ENCODE data around the gene PRKAA1.

PRKAA1 gene

DNA sequence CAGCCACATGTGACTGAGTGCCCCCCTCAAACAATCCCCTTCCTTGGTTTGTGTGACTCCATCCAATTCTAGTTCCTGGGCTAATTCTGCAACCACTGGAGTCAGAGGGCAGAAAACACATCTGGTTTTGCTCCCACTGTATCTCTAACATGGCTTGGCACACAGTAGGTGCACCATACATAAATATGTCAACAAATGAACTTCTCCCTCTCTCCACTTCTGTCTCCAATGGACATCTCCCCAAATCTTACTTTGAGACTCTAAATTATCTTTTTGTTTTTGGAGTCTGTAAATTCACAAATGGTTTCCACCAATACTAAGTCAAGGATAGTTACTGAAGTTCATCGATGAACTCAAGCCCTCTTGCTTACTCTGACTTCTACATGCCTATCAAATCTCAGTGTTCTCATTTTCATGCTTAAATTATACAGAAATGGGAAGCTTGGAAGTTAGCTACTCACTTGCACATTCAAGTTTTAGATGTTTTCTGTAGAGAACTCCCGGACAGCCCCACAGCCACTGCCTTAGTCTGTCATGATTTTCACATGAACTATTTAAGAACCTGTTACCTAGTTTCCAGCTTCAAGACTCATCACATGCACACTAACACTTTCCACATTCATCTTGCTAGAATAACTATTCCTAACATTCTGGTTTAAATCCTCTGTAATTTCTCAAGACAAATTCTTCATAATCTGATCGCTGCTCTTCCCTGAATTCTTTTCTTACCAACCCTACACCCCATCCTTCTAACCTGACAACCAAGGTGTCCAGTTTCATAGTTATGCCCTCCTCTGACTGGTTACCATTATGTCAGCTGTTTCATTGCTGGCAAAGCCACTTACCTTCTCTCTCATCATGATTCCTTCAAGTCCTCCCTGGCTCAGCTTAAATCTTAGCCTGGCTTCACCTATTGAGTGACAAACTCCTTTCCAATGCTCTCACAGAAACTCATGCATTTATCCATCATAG, 30.8 kb upstream of the PRKAA1 start (continued):
- TF ChIP-seq, protein P1, sequence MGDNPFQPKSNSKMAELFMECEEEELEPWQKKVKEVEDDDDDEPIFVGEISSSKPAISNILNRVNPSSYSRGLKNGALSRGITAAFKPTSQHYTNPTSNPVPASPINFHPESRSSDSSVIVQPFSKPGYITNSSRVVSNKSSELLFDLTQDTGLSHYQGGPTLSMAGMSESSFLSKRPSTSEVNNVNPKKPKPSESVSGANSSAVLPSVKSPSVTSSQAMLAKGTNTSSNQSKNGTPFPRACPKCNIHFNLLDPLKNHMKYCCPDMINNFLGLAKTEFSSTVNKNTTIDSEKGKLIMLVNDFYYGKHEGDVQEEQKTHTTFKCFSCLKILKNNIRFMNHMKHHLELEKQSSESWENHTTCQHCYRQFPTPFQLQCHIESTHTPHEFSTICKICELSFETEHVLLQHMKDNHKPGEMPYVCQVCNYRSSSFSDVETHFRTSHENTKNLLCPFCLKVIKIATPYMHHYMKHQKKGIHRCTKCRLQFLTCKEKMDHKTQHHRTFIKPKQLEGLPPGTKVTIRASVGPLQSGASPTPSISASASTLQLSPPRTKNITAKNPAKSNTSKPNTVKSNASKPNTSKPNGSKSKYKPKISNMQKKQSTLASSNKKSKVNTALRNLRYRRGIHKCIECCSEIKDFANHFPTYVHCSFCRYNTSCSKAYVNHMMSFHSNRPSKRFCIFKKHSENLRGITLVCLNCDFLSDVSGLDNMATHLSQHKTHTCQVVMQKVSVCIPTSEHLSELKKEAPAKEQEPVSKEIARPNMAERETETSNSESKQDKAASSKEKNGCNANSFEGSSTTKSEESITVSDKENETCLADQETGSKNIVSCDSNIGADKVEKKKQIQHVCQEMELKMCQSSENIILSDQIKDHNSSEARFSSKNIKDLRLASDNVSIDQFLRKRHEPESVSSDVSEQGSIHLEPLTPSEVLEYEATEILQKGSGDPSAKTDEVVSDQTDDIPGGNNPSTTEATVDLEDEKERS (tag by site-specific recombination; IDR thresholded peaks at IDR 0.05) = no peak
- TF ChIP-seq YY1 (tag by site-specific recombination; IDR thresholded peaks at IDR 0.05) = no peak
- 0 out of 2 replicates have a peak, but pooled peaks have one; percentile 22 for TF ChIP-seq ZNF10 (tag by site-specific recombination; IDR thresholded peaks at IDR 0.05)

DNA sequence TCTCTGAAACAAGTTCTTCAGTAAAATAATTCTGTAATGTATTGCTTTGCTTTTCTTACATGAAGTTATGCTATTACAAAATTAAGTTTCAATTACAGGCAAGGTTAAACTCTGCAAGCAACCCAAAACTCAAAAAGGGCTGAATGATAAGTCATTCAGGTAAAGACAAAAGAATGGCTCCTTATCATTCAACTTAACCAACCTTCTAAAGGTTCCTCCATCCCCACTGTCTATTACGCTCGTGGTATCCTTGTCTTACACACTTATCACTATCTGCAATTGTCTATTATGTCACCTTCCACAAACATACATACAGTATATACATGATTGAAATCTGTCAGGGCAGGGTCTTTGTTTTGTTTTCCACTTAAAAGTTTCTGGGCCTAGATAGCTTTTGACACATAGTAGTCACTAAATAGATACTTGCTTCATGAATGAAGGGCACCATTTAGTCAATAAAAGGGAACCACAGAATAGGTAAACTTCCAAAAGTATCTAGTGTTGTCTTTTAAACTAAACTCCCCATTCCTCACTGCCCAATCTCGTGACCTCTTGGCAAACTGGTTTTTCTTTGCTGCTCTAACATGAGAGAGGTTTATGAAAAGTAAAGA, 30.0 kb upstream of the PRKAA1 start:
- CTCF ChIA-PET = no interaction called here
- H3K36me3 ChIP-seq (ENCODE audit: control insufficient read depth in 2 of 2, insufficient read depth in 1 of 2, low read length in 2 of 2) = peaks cover 73 to 79% of the 10 kb centered on the region in 2 experiments

More for the DNA sequence above, 30.0 kb upstream of the PRKAA1 start:
- Histone ChIP-seq H3K27ac (ENCODE audit: extremely low read depth, low read depth, low read length) (no peak overlapping the region), H3K9me3 (ENCODE audit: control insufficient read depth, insufficient read depth, low read depth, low read length) (no peaks in the 10 kb centered on the region), H3K4me1 (ENCODE audit: control insufficient read depth, insufficient read depth, low read length) (no peaks in the 10 kb centered on the region), H3K4me3 (ENCODE audit: low read depth, low read length) (no peak overlapping the region)
- TF ChIP-seq KLF10 (tag by site-specific recombination; IDR thresholded peaks at IDR 0.05) = no peak
- no peak for TF ChIP-seq ELK4 (IDR thresholded peaks at IDR 0.05; ENCODE audit: borderline replicate concordance, low read depth, low read length)
- TF ChIP-seq ZNF37A (tag by site-specific recombination; IDR thresholded peaks at IDR 0.05) = no peak
- no peak for TF ChIP-seq ZNF561 (tag by site-specific recombination; IDR thresholded peaks at IDR 0.05; ENCODE audit: borderline replicate concordance)
- TF ChIP-seq ZNF629 (tag by site-specific recombination; IDR thresholded peaks at IDR 0.05) = no peak
- TF ChIP-seq, protein P2, sequence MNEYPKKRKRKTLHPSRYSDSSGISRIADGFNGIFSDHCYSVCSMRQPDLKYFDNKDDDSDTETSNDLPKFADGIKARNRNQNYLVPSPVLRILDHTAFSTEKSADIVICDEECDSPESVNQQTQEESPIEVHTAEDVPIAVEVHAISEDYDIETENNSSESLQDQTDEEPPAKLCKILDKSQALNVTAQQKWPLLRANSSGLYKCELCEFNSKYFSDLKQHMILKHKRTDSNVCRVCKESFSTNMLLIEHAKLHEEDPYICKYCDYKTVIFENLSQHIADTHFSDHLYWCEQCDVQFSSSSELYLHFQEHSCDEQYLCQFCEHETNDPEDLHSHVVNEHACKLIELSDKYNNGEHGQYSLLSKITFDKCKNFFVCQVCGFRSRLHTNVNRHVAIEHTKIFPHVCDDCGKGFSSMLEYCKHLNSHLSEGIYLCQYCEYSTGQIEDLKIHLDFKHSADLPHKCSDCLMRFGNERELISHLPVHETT (tag by site-specific recombination; IDR thresholded peaks at IDR 0.05) = no peak
- no peak for TF ChIP-seq MZF1 (tag by site-specific recombination; IDR thresholded peaks at IDR 0.05; ENCODE audit: borderline replicate concordance)
- TF ChIP-seq ZNF18 (tag by site-specific recombination; IDR thresholded peaks at IDR 0.05) = no peak
- TF ChIP-seq KLF9 (tag by site-specific recombination; IDR thresholded peaks at IDR 0.05; ENCODE audit: low read depth) = no peak
- no peak for TF ChIP-seq ZNF169 (tag by site-specific recombination; IDR thresholded peaks at IDR 0.05)
- TF ChIP-seq ZNF624 (tag by site-specific recombination; IDR thresholded peaks at IDR 0.05) = no peak
- no peak for TF ChIP-seq ZNF623 (tag by site-specific recombination; IDR thresholded peaks at IDR 0.05)
- TF ChIP-seq, protein P3, sequence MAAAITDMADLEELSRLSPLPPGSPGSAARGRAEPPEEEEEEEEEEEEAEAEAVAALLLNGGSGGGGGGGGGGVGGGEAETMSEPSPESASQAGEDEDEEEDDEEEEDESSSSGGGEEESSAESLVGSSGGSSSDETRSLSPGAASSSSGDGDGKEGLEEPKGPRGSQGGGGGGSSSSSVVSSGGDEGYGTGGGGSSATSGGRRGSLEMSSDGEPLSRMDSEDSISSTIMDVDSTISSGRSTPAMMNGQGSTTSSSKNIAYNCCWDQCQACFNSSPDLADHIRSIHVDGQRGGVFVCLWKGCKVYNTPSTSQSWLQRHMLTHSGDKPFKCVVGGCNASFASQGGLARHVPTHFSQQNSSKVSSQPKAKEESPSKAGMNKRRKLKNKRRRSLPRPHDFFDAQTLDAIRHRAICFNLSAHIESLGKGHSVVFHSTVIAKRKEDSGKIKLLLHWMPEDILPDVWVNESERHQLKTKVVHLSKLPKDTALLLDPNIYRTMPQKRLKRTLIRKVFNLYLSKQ (tag by site-specific recombination; IDR thresholded peaks at IDR 0.05; ENCODE audit: borderline replicate concordance) = no peak
- TF ChIP-seq ZFHX2 (tag by site-specific recombination; conservative IDR thresholded peaks at IDR 0.05) = no peak
- no peak for TF ChIP-seq ZNF548 (tag by site-specific recombination; IDR thresholded peaks at IDR 0.05)
- TF ChIP-seq ZNF133 (tag by site-specific recombination; IDR thresholded peaks at IDR 0.05) = no peak
- TF ChIP-seq SP7 (tag by site-specific recombination; IDR thresholded peaks at IDR 0.05) = no peak
- TF ChIP-seq, protein P4, sequence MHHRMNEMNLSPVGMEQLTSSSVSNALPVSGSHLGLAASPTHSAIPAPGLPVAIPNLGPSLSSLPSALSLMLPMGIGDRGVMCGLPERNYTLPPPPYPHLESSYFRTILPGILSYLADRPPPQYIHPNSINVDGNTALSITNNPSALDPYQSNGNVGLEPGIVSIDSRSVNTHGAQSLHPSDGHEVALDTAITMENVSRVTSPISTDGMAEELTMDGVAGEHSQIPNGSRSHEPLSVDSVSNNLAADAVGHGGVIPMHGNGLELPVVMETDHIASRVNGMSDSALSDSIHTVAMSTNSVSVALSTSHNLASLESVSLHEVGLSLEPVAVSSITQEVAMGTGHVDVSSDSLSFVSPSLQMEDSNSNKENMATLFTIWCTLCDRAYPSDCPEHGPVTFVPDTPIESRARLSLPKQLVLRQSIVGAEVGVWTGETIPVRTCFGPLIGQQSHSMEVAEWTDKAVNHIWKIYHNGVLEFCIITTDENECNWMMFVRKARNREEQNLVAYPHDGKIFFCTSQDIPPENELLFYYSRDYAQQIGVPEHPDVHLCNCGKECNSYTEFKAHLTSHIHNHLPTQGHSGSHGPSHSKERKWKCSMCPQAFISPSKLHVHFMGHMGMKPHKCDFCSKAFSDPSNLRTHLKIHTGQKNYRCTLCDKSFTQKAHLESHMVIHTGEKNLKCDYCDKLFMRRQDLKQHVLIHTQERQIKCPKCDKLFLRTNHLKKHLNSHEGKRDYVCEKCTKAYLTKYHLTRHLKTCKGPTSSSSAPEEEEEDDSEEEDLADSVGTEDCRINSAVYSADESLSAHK (tag by site-specific recombination; IDR thresholded peaks at IDR 0.05) = no peak
- no peak for TF ChIP-seq ZNF140 (tag by site-specific recombination; IDR thresholded peaks at IDR 0.05)
- POLR2A ChIA-PET = interaction anchor here (0.9 to 1.5 kb wide), 2 partner anchors 17 to 25 kb away, joined by 3 to 6 read pairs; no protein-coding TSS in a partner anchor

Data from HEK293 (cell line).